ENCODE measurements around the gene PTPRG.

DNA sequence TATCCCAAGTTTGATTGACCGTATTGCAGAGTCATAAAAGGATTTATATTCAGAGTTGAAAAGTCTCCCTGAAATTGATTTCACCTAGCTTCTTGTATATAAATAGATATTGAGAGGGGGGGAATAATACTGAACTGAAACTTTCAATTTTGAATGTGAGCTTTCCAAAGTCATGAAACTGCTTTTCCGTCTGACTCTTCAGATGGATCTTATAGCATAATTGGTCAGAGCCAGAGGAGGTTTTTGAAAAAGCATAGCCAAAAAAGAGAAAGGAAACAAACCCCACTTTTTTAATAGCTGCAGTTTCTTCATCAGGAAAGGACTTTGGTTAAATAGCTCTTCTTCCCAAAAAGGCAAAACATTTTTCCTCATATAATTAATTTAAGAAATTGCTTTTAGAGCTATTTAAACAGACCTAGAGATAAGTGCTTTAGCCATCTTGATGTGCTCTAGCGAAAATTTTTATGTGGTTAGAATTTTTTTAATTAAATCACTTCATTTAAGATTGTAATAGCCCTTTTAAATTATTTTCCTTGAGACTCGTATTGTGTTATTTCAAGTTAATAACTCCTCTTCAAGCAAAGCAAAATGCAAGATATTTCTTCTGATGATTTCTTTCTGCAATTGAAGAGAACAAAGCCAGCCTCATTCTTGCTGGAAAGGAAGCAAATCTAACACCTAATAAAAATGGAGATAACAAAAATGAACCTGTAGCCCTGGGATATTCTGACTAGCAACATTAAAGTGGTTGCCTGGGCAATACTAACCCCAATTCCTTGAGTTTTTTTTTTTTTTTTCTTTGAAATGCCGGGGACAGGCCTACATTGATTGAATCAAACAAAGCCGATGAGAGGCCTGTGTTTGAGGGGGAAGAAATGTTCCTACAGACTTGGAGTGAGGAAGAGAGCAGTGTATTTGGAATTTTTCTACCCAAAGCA is 173.6 kb downstream of the PTPRG start:
- TF ChIP-seq CTCF (conservative IDR thresholded peaks at IDR 0.05; ENCODE audit: low read depth, low read length) (no peak), EZH2 (IDR thresholded peaks at IDR 0.05; ENCODE audit: borderline replicate concordance, low read depth, low read length, poor library complexity, severe bottlenecking) (no peak)
